AG08396 (cell line): ENCODE data around the gene GPR84.

Source experiments
- DNase-seq: peaks from one replicate; pipeline ENCODE4 v3.0.0; 2012; ENCODE audit warnings: low spot score, mixed read lengths

Gene GPR84

GRCh38 chr12:54392485-54393206 is 28.4 kb upstream of the GPR84 start:
- DNase-seq = no peak

GRCh38 chr12:54390668-54391551 is 26.6 kb upstream of the GPR84 start:
- DNase-seq = no peak

DNA sequence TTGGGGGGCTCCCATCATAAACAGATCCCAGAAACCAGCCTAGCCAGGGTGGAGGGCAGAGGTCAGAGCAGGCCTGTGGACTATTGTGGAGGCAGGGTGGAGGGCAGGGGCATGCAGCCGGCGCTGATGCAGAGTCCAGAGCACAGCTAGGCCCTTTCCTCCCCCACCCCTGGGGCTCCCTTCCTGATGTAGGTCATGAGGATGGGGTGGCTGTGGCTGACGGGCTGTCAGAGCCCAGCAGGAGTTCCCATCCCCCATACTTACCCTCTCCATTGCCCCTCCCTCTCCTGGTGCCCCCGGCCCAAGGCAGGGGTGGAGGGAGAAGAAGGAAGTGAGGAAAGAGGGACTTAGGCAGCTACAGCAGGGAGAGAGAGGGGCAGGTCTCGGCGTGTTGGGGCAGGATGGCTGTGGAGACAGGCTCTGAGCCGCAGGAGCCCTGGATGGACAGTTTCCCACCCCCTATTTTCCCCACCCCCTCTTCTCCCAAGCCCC is 25.9 kb upstream of the GPR84 start:
- no peak for DNase-seq

- DNase-seq = no peak
Observed at GRCh38 chr12:54389607-54390175, 25.4 kb upstream of the GPR84 start.

DNA sequence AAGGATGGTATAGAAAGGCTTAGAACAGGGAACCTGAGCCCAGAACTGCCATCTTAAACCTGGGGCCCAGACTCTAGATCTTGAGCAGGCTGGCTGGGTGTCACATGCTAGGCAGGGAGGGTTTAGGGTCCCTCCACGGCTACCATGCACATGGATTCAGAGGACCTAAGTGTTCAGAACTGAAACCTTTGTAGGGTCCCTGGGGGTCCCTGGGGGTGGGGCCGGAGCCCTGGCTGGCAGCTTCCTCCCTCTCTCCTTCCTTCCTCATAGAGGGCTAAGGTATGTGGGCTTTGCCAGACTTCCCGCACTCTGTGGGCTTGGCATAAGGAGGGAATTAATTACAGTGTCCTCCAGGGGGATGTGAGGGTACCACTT is 24.8 kb upstream of the GPR84 start:
- DNase-seq = no peak

DNA sequence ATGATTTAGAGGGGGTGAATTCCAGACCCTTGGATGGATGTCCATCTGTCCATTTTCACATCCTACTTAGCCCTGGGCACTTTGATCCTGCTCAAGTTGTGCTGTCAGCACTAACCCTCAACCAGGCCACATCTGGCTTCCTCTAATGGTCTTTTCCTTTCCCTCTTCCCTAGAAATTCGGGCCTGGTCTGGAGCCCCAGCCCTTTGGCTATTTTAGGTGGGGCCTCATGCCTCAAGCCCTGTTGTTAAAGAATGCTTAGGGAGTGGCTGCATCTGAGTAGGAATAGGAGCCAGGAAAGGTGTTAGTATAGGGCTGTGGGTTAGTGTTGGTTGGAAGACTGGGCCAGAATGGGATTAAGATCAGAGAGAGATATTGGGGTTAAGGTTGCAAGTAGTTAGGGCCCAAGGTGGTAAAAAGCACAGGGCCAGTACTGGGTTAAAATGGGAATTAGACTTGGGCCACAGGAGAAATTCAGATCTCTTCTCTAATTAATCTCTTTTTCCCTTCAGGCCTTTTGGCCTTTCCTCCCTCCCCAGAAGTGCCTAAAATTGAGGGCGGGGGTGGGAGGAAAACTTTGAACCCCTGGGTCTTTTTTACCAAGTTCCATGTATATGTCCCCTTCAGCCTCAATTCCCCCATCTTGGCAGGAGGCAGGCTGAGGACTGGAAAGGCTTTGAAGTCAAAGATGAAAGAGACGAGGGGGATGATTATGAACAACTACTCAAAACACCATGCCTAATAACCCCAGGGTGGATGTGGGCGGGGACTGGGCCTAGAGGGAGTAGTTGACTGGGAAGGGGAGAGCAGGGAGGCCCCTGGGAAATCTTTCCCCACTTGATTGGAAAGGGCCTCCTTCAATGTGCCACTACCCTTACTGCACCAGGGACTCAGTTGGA is 24.2 kb upstream of the GPR84 start:
- DNase-seq = no peak

GRCh38 chr12:54387114-54387467 is 22.8 kb upstream of the GPR84 start:
- DNase-seq = no peak

DNA sequence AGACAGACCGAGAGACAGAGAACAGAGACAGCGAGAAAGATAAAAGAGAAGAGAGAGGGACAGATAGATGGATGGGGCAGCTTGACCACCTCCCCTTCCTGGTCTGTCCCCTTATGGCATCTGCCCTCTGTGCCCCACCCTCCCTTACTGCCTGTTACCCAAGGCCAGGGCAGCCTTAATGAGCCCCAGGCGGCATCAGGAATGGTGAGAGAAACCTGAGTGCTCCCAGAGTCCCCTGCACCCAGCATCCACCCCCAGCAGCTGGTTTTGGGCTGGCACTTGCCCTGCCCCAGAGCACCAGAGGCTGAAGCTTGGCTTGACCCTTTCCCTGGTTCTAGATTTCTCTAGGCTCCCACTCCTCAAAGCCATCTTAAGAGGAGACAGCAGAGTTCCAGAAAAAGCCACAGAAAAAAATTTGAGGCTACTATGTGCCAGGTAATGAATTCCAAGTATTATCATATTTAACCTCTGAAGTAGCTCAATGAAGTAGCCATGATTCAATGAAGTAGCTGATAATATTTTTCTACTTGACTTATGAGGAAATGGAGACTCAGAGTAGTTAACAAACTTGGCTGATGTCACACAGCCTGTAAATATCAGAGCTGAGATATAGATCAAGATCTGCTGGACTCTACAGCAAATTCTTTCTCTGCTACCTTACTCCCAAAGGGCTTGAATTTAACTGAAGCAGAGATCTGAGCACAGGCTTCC is 22.3 kb upstream of the GPR84 start:
- DNase-seq = no peak

DNA sequence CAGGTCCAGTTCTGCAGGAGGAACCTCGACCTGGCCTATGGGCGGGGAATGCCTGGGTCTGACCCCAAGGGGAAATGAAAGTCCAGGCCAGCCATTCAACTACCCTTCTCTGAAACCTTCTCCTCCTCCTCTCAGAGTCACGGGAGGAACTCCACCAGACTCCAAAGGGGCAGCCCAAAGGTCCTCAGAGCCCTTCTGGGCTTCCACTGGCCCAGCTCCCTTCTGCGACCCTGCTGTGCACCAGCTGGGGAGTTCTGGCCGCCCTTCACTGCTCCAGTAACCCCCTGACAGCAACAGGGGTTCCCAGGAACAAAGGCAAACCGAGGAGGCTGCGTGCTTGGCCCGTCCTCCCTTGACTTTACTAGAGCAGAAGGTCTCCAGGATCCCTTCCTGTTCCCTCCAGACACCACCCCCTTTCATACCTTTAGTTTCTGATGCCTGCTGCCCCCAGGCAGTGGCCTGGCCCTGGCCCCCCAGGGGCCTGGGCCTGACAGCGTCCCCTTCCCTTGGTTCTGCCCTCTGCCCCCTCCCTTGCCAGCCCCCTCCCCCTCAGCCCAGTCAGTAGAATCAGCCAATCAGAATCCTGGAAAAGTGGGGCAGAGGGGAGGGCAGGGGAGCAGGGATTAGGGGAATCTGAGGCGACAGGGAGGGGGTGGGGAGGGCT is 21.1 kb upstream of the GPR84 start:
- no peak for DNase-seq

DNA sequence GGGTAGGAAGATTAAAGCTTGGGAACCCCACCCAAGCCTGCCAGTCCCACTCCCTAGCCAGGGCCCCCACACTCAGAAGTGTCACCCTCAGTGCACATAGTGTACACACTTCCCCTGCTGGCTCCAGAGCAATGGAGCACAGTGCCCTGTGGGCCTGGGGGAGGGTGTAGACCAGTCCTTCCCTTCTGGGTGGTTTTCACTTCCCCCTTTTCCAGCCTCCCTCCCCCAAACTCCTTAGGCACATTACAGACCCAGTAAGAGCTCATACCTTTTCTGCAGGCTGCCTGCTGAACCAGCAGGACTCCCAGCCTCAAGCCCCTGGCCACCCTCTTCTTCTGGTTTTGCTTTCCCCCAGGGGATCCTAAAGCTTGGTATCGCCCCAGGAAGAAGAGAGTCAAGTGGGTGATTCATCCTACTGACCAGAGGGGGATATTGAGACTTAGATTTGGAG is 20.3 kb upstream of the GPR84 start, which contains the start of gene ZNF385A:
Gene ZNF385A (minus strand): TSS at position 143 of the 451 bp plus-strand sequence. CDS start 219 bp downstream, outside the sequence.
- no peak for DNase-seq

GRCh38 chr12:54383041-54383609 is 18.8 kb upstream of the GPR84 start:
- peak; percentile 91 for DNase-seq

GRCh38 chr12:54381136-54381535 is 16.9 kb upstream of the GPR84 start:
- DNase-seq = no peak

GRCh38 chr12:54379398-54380201 is 15.3 kb upstream of the GPR84 start:
- peak; percentile 92 for DNase-seq

GRCh38 chr12:54378796-54379397 is 14.6 kb upstream of the GPR84 start:
- DNase-seq = peak; percentile 90

DNA sequence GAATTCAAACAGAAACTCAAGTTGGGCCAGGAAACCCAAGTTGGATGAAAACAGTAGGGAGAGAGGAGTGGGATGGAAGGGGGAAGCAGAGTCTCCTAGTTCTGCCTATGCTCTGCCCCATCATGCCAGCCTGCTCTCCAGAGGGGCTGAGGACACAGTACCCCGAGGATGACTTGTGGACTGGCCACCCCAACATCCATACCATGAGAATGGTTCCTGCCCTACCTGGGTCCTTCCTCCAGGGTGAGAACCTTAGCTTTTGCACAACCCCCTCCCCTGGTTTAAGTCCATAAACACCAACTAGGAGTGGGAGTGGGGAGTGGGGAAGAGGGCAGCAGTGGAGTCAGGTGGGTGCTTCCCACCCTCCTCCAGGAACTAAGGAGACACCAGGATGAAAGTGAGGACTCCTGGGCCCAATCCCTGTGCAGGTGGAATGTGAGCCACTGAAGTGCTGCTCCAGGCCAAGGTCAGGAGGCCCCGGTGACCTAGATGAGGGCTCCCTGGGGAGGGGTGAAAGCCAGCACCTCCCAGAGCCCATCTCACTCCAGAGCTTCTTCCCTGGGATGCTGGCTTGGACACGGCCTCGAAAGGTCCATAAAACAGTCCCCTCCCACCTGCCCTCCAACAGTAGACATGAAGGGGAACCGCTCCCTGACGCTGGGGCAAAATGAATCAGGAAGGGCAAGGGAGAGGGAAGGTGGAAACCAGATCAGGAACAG is 13.7 kb upstream of the GPR84 start:
- DNase-seq = no peak

DNA sequence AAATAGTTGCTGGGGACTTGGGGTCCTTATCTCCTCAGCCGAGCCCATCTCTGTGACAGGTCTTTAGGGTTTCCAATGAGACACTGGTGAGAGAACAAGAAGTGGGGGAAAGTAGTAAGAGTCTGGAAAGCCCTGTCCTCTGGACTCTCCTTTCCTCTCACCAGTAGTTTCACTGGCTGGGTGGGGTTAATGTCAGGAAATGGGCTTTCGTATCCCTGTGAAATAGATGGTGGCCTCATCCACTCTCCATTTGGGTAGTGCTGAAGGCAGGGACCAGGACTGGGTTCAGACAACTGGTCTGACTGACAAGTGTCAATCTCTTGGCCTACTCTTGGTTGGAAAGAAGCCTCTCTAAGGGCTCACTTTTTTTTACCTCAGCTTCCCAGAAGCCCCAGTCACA is 12.7 kb upstream of the GPR84 start:
- no peak for DNase-seq

DNA sequence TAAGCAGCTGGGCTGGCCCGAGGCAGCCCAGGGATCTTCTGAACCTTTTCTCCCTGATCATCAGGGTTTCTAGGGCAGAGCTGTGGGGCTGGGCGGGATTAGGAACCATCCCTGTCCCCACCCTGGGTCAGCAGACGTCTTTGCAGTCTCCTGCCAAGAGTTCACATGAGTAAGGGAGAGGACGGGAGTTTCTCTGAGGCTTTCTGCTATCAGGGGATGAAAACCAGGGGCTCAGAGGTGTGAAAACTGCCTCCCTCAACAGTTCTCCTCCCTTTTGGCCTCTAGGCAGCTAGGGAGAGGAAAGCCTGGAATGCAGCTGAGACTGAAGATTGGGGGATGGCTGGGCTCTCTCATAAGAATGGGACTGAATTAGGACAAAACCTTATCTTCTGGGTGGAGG is 12.3 kb upstream of the GPR84 start:
- DNase-seq = no peak

DNA sequence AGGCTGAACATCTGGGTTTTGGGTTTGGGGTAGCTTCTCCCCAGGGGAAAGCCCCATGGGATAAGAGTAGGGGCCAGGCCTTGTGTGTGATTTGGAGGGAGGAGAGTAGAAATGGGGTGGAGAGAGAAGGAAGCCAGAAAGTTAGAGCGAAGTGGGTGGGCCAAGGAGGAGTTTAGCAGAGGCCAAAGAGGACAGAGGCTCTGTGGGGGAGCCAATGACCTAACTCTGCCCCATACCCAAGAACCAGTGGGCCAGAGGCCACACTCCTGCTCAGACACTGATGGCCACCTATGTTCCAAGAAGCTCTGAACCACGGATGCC is 10.9 kb upstream of the GPR84 start:
- DNase-seq = no peak
